Esophagus muscularis mucosa (tissue), 4 donors: ENCODE data around the gene TSEN15. TPM values are rescaled to one million over a fixed set of nuclear protein-coding genes. Genes with fewer than 3 reads are reported as not detected.
A peak's percentile ranks its signal among the peaks of the same experiment; 100 is the strongest.

ENCODE experiments used
- DNase-seq: peaks from one replicate; pipeline ENCODE4 v3.0.0-alpha.2; 2017; ENCODE audit errors: extremely low spot score
- H3K27ac ChIP-seq, 4 donors: fragments of 200-600 bp; sonication (generic); replicated peaks in 1 of 4; 1 replicate in 3 of 4; 2 replicates in 1 of 4; pipeline ENCODE4 v1.5.1; 2016 to 2019; ENCODE audit warnings: mild to moderate bottlenecking in 1 of 4
- H3K27me3 ChIP-seq, 4 donors: fragments of 200-600 bp; sonication (generic); one replicate each; pipeline versions ENCODE4 v1.5.1 to v1.6.0; 2016 to 2019
- H3K36me3 ChIP-seq, 4 donors: fragments of 200-600 bp; sonication (generic); one replicate each; pipeline ENCODE4 v1.5.1; 2016 to 2019
- H3K4me1 ChIP-seq, 4 donors: fragments of 200-600 bp; sonication (generic); one replicate each; pipeline ENCODE4 v1.5.1; 2016 to 2019
- H3K4me3 ChIP-seq, 4 donors: fragments of 200-600 bp; sonication (generic); 1 replicate in 2 of 4; 2 replicates in 2 of 4; pipeline ENCODE4 v1.5.1; 2016 to 2019; ENCODE audit warnings: mild to moderate bottlenecking in 4 of 4, moderate library complexity in 1 of 4
- H3K9me3 ChIP-seq, 4 donors: fragments of 200-600 bp; sonication (generic); 1 replicate in 3 of 4; 2 replicates in 1 of 4; pipeline ENCODE4 v1.5.1; 2016 to 2019
- EP300 ChIP-seq: sonication (generic); formaldehyde crosslinking; IDR thresholded peaks from one replicate; pipeline ENCODE4 v1.6.1; 2017; ENCODE audit warnings: antibody characterized with exemption
- POLR2A ChIP-seq: fragments of 450-650 bp; IDR thresholded peaks from one replicate; pipeline ENCODE4 v1.6.1; 2017; ENCODE audit warnings: antibody characterized with exemption, moderate library complexity, mild to moderate bottlenecking, low read depth
- POLR2AphosphoS5 ChIP-seq, 2 donors: sonication (generic); formaldehyde crosslinking; IDR thresholded peaks; one replicate each; pipeline ENCODE4 v1.6.1; 2017; ENCODE audit warnings: antibody characterized with exemption in 2 of 2
- WGBS: methylation state at CpG from one replicate; pipeline ENCODE4 v1.1.5; 2018; 5-methylcytosine and 5-hydroxymethylcytosine counted together
- intact Hi-C: fragments of 100-400 bp; cut with DNase I; formaldehyde crosslinking; loops from one replicate; pipeline ENCODE4 v1.15.1; 2023
- total RNA-seq, 4 donors: library from RNA; depleted of rRNA; stranded (reverse); fragments of >200 nt; gene quantifications; one replicate each; pipeline versions ENCODE4 v1.1.0 to v1.2.1, GENCODE V29; 2016
- TF ChIP-seq, protein P1 (sequence below), 3 experiments: fragments of 200-600 bp in 2 of 3; fragments of 450-650 bp in 1 of 3; sonication (generic) in 2 of 3; IDR thresholded peaks; one replicate each; pipeline ENCODE4 v1.5.1; 2017 to 2019; ENCODE audit warnings: antibody characterized with exemption in 3 of 3, mild to moderate bottlenecking in 2 of 3, moderate library complexity in 1 of 3

Gene TSEN15
- total RNA-seq, 4 donors from 2014 or later = 27.3 to 52.3 (median 33.4) TPM

DNA sequence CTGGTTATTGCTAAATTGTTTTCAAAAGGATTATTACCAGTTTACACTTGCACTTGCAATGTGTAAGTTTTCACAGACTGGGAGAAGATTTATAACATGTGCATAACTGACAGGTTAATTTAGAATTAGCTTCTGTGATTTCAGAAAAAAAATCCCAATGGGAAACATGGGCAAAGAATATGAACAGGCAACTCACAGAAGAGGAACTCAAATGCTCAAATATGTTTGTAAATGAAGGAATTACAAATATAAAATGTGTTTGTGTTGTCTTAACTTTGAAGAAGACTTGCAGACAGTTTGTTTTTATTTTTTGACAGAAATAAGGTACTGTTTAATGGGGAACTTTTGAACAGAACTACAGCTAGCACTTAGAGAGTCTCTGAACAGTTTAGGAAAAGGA, 8.4 kb downstream of the TSEN15 start:
- intact Hi-C loops = no loop called here
- TF ChIP-seq, protein P1, sequence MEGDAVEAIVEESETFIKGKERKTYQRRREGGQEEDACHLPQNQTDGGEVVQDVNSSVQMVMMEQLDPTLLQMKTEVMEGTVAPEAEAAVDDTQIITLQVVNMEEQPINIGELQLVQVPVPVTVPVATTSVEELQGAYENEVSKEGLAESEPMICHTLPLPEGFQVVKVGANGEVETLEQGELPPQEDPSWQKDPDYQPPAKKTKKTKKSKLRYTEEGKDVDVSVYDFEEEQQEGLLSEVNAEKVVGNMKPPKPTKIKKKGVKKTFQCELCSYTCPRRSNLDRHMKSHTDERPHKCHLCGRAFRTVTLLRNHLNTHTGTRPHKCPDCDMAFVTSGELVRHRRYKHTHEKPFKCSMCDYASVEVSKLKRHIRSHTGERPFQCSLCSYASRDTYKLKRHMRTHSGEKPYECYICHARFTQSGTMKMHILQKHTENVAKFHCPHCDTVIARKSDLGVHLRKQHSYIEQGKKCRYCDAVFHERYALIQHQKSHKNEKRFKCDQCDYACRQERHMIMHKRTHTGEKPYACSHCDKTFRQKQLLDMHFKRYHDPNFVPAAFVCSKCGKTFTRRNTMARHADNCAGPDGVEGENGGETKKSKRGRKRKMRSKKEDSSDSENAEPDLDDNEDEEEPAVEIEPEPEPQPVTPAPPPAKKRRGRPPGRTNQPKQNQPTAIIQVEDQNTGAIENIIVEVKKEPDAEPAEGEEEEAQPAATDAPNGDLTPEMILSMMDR (IDR thresholded peaks at IDR 0.05) = no peak
- no peak for TF ChIP-seq POLR2A
- H3K36me3 ChIP-seq = peaks cover 0 to 15% (median 4%) of the 10 kb centered on the region in 4 donors

GRCh38 chr1:184060316-184060715, 8.8 kb downstream of the TSEN15 start:
- intact Hi-C loops = no loop called here
- Histone ChIP-seq H3K4me3 (no peak overlapping the region), H3K4me1 (peaks cover 17 to 48% (median 40%) of the 10 kb centered on the region in 4 donors), H3K36me3 (peaks cover 0 to 12% (median 2%) of the 10 kb centered on the region in 4 donors), H3K27me3 (no peaks in the 10 kb centered on the region), H3K27ac (peak overlapping the region in 1 of 4 donors; percentile 67), H3K9me3 (no peaks in the 10 kb centered on the region)
- TF ChIP-seq, protein P1 (IDR thresholded peaks at IDR 0.05) = no peak
- TF ChIP-seq EP300 = no peak
- no peak for DNase-seq
- 87% methylated on average over 3 of the region's 3 CpGs for WGBS

More for the DNA sequence above, 8.4 kb downstream of the TSEN15 start:
- no peak for DNase-seq
- Histone ChIP-seq H3K4me3 (no peak overlapping the region), H3K27me3 (no peaks in the 10 kb centered on the region), H3K4me1 (peaks cover 17 to 48% (median 40%) of the 10 kb centered on the region in 4 donors), H3K9me3 (no peaks in the 10 kb centered on the region), H3K27ac (peak overlapping the region in 1 of 4 donors; percentile 67)

DNA sequence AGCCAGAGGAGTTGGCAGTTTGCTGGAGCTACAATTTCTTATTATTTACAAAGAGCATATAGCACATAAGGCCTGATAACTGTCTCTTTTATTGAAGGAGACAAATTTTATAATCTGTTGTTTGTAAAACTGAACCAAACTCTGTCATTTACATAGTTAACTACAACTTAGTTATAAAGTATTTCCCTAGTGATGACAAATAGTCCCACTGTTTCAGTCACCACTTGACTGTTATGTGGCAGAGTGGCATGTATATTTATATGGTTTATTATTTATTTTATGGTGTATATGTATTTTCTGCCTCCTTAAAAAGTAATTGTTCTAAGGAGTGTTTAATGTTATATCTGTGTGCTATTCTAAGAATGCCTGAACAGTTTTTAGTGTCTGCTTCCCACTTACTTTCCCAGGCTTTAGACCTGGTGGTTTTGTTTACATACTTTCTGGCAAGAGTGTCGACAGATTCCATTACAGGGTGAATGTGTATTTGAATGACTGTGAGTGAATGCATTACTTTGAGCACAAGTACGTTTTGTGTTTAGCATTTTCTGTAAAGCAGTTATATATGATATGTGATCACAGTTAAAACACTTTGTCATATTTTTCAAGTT, 10.0 kb downstream of the TSEN15 start:
- no peak for DNase-seq
- Histone ChIP-seq H3K27ac (peak overlapping the region; percentile 13 to 67 (median 32)), H3K36me3 (peaks cover 0 to 11% (median 2%) of the 10 kb centered on the region in 4 donors), H3K27me3 (no peaks in the 10 kb centered on the region), H3K4me1 (peaks cover 17 to 46% (median 39%) of the 10 kb centered on the region in 4 donors), H3K9me3 (no peaks in the 10 kb centered on the region), H3K4me3 (no peak overlapping the region)
- intact Hi-C loops = no loop called here
- 47% methylated on average over 2 of the region's 2 CpGs for WGBS
- TF ChIP-seq EP300 (no peak), POLR2AphosphoS5 (IDR thresholded peaks at IDR 0.05) (no peak), POLR2A (no peak)
- TF ChIP-seq, protein P1 (IDR thresholded peaks at IDR 0.05) = no peak

- H3K27ac ChIP-seq = peak overlapping the region in 1 of 4 donors; percentile 1
- intact Hi-C loops = no loop called here
Observed at GRCh38 chr1:184062640-184063286, 11.2 kb downstream of the TSEN15 start.

More at GRCh38 chr1:184062640-184063286, 11.2 kb downstream of the TSEN15 start:
- no peaks in the 10 kb centered on the region for H3K9me3 ChIP-seq
- peaks cover 6 to 34% (median 26%) of the 10 kb centered on the region in 4 donors for H3K4me1 ChIP-seq
- TF ChIP-seq POLR2AphosphoS5 (IDR thresholded peaks at IDR 0.05) = no peak
- TF ChIP-seq EP300 = no peak
- TF ChIP-seq POLR2A = no peak
- TF ChIP-seq, protein P1 (IDR thresholded peaks at IDR 0.05) = no peak
- WGBS = 80% methylated on average over 3 of the region's 3 CpGs
- H3K36me3 ChIP-seq = peaks cover 0 to 12% (median 5%) of the 10 kb centered on the region in 4 donors
- no peak for DNase-seq
- H3K4me3 ChIP-seq = no peak overlapping the region
- no peaks in the 10 kb centered on the region for H3K27me3 ChIP-seq
